ENCODE results near the gene BLOC1S6. TPM values are rescaled to one million over a fixed set of nuclear protein-coding genes. Genes with fewer than 3 reads are reported as not detected.
A peak's percentile ranks its signal among the peaks of the same experiment; 100 is the strongest.

The BLOC1S6 gene
- total and polyA plus RNA-seq, 2 of the 13 experiments (the other 11 are each of a cell fraction or from before 2014, with no cell fraction given), result 11.8 to 44.3 TPM

DNA sequence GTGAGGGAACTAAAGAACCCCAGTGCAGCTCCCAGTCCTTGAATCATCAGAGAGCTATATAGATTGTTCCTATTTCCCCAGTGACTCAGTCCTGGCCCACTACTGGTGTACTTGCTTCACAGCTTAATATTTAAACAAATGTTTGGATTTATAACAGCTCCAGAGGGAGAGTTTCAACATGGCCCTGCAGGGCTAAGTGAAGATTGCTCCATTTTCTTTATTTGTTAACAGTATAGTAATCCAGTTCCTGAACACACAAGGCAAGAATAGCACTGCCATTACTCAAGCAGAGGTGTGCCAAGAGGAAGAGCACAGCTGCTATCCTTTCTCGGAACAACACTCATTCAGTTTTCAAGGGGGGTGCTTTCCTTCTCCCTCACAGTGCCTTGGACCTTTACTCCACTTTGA, 54.2 kb downstream of the BLOC1S6 start (continued):
- TF ChIP-seq, protein P1, sequence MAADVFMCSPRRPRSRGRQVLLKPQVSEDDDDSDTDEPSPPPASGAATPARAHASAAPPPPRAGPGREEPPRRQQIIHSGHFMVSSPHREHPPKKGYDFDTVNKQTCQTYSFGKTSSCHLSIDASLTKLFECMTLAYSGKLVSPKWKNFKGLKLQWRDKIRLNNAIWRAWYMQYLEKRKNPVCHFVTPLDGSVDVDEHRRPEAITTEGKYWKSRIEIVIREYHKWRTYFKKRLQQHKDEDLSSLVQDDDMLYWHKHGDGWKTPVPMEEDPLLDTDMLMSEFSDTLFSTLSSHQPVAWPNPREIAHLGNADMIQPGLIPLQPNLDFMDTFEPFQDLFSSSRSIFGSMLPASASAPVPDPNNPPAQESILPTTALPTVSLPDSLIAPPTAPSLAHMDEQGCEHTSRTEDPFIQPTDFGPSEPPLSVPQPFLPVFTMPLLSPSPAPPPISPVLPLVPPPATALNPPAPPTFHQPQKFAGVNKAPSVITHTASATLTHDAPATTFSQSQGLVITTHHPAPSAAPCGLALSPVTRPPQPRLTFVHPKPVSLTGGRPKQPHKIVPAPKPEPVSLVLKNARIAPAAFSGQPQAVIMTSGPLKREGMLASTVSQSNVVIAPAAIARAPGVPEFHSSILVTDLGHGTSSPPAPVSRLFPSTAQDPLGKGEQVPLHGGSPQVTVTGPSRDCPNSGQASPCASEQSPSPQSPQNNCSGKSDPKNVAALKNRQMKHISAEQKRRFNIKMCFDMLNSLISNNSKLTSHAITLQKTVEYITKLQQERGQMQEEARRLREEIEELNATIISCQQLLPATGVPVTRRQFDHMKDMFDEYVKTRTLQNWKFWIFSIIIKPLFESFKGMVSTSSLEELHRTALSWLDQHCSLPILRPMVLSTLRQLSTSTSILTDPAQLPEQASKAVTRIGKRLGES (CRISPR knock-in tag; IDR thresholded peaks at IDR 0.05; ENCODE audit: borderline replicate concordance), result no peak
- TF ChIP-seq HOXD1 (CRISPR knock-in tag; IDR thresholded peaks at IDR 0.05) (no peak), ZSCAN21 (CRISPR knock-in tag; IDR thresholded peaks at IDR 0.05; ENCODE audit: borderline replicate concordance) (no peak), IKZF4 (CRISPR knock-in tag; IDR thresholded peaks at IDR 0.05; ENCODE audit: borderline replicate concordance, low read depth, not compliant biosample characterization) (no peak), ISL2 (CRISPR knock-in tag; IDR thresholded peaks at IDR 0.05) (peak; percentile 60; the same call in 1 of the 2 replicates), KDM2A (CRISPR knock-in tag; IDR thresholded peaks at IDR 0.05; ENCODE audit: borderline replicate concordance, low read depth) (no peak), WIZ (CRISPR knock-in tag; IDR thresholded peaks at IDR 0.05) (no peak), GPN1 (CRISPR knock-in tag; IDR thresholded peaks at IDR 0.05; ENCODE audit: borderline replicate concordance) (no peak), ZNF207 (IDR thresholded peaks at IDR 0.05; ENCODE audit: borderline replicate concordance) (no peak), SMARCC2 (IDR thresholded peaks at IDR 0.05) (no peak), NCOA2 (CRISPR knock-in tag; IDR thresholded peaks at IDR 0.05) (peak; percentile 74), HMGA1 (CRISPR knock-in tag; conservative IDR thresholded peaks at IDR 0.05) (no peak), ZSCAN22 (CRISPR knock-in tag; IDR thresholded peaks at IDR 0.05) (no peak), ZNF713 (CRISPR knock-in tag; IDR thresholded peaks at IDR 0.05) (no peak), GTF3A (CRISPR knock-in tag; conservative IDR thresholded peaks at IDR 0.05) (no peak), ZNF670 (CRISPR knock-in tag; IDR thresholded peaks at IDR 0.05; ENCODE audit: borderline replicate concordance) (no peak)
- TF ChIP-seq, protein P2, sequence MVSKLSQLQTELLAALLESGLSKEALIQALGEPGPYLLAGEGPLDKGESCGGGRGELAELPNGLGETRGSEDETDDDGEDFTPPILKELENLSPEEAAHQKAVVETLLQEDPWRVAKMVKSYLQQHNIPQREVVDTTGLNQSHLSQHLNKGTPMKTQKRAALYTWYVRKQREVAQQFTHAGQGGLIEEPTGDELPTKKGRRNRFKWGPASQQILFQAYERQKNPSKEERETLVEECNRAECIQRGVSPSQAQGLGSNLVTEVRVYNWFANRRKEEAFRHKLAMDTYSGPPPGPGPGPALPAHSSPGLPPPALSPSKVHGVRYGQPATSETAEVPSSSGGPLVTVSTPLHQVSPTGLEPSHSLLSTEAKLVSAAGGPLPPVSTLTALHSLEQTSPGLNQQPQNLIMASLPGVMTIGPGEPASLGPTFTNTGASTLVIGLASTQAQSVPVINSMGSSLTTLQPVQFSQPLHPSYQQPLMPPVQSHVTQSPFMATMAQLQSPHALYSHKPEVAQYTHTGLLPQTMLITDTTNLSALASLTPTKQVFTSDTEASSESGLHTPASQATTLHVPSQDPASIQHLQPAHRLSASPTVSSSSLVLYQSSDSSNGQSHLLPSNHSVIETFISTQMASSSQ (IDR thresholded peaks at IDR 0.05; ENCODE audit: low read depth), result peak; percentile 87
- TF ChIP-seq, protein P2 (CRISPR knock-in tag; IDR thresholded peaks at IDR 0.05; ENCODE audit: borderline replicate concordance), result peak; percentile 91
- TF ChIP-seq, protein P3, sequence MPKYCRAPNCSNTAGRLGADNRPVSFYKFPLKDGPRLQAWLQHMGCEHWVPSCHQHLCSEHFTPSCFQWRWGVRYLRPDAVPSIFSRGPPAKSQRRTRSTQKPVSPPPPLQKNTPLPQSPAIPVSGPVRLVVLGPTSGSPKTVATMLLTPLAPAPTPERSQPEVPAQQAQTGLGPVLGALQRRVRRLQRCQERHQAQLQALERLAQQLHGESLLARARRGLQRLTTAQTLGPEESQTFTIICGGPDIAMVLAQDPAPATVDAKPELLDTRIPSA (CRISPR knock-in tag; IDR thresholded peaks at IDR 0.05; ENCODE audit: borderline replicate concordance), result no peak
- TF ChIP-seq, protein P4, sequence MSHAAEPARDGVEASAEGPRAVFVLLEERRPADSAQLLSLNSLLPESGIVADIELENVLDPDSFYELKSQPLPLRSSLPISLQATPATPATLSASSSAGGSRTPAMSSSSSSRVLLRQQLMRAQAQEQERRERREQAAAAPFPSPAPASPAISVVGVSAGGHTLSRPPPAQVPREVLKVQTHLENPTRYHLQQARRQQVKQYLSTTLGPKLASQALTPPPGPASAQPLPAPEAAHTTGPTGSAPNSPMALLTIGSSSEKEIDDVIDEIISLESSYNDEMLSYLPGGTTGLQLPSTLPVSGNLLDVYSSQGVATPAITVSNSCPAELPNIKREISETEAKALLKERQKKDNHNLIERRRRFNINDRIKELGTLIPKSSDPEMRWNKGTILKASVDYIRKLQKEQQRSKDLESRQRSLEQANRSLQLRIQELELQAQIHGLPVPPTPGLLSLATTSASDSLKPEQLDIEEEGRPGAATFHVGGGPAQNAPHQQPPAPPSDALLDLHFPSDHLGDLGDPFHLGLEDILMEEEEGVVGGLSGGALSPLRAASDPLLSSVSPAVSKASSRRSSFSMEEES (CRISPR knock-in tag; IDR thresholded peaks at IDR 0.05), result 0 out of 2 replicates have a peak, but pooled peaks have one; percentile 11
- TF ChIP-seq, protein P5, sequence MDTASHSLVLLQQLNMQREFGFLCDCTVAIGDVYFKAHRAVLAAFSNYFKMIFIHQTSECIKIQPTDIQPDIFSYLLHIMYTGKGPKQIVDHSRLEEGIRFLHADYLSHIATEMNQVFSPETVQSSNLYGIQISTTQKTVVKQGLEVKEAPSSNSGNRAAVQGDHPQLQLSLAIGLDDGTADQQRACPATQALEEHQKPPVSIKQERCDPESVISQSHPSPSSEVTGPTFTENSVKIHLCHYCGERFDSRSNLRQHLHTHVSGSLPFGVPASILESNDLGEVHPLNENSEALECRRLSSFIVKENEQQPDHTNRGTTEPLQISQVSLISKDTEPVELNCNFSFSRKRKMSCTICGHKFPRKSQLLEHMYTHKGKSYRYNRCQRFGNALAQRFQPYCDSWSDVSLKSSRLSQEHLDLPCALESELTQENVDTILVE (CRISPR knock-in tag; IDR thresholded peaks at IDR 0.05), result peak; percentile 23; the same call in 1 of the 2 replicates

All from HepG2 (cell line).